Stimulated activated CD4-positive, alpha-beta T cell treated with anti-CD3 and anti-CD28 coated beads, TNF-alpha, amount 100 ng/mL, for 1 hour (primary cell): ENCODE measurements around the gene WIPF3.
"Not testable (repeated sequence)": the region's sequence is repeated elsewhere in the genome, so short reads cannot be mapped to it uniquely, and the experiment has no call there.

Experiments used
- DNase-seq, 3 donors: peaks; one replicate each; pipeline ENCODE4 v3.0.0-alpha.2; 2020; ENCODE audit warnings: low read depth in 3 of 3, low spot score in 1 of 3

WIPF3 gene

DNA sequence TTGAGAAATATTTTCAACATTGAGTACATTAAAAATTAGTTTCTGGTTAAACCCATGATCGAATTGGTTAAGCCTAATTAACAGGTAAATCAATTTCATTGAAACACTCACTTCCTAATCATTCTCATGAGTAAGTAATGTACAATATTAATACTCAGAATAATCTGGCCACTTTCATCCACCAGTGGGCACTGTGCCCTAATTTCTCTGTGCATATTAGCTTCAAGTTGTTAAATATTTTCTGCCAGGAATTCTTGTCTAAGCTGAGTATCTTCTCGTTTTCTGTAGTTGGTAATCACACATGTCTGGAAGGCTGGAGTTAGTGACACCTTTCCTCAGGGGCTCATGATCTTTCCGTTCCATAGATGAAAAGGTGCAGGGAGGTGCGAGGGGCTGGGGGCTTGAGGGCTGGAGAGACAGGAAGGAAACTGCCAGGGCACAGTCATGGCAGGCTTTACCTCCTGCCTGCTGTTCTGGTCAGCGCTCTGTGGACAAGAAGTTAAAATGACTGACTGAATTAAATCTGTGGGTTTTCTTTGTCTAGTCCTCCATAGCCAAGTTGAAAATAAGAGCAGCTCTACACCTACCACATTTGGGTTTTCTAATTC is 71.9 kb downstream of the WIPF3 start:
- no peak for DNase-seq

DNA sequence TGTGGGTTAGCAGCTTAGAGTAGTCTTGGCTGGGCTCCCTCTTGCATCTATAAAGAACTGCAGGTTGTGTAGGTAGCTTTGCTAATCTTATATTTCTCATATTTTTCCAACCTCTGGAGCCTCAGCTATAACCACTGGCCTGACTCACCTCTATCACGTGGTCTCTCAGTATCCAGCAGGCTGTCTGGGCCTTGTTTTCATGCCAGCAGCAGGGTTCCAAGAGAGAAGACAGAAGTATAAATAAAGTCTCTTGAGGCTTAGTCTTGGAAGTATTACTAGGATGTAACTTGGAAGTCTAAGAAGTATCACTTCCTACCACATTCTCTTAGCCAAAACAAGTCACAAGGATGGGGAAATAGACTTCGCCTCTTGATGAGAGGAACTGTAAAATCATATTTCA is 73.3 kb downstream of the WIPF3 start:
- DNase-seq = no peak

DNA sequence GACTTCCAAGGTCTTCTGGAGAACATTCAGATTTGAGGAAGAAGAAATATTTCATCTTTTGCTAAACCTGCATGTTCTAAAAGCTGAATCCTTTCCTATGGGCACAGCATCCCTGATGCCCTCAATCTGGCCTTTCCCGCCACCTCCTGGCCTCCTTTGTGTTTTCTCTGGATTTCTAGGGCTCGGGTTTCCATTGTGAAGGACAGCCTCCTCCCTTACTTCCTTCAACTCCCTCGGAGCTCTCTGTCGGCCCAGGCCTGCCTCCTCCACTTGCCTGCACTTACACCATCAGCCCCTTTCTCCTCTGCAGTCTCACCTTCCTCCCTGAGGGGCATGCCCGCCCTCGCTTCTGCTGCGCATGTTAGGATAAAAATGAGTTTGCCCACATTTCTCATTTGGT is 75.4 kb downstream of the WIPF3 start:
- no peak for DNase-seq

DNA sequence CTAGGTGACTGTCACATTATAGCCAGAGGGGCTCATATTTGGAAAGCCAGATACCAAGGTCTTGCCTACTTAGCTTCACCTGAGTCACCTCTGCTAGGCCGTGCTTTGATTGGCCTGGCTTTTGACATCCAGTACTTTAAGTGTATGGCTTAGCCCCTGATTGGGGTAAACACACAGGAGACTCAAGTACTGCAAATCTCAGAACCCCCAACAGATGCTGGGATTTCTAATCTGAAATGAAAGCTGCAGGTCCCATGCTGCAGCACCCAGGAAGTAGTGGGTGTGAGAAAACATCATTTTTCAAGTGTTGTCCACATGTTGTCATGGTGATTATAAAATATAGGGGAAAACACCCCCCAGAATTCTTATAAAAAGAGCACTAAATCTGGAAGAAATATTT is 76.2 kb downstream of the WIPF3 start:
- no peak for DNase-seq

DNA sequence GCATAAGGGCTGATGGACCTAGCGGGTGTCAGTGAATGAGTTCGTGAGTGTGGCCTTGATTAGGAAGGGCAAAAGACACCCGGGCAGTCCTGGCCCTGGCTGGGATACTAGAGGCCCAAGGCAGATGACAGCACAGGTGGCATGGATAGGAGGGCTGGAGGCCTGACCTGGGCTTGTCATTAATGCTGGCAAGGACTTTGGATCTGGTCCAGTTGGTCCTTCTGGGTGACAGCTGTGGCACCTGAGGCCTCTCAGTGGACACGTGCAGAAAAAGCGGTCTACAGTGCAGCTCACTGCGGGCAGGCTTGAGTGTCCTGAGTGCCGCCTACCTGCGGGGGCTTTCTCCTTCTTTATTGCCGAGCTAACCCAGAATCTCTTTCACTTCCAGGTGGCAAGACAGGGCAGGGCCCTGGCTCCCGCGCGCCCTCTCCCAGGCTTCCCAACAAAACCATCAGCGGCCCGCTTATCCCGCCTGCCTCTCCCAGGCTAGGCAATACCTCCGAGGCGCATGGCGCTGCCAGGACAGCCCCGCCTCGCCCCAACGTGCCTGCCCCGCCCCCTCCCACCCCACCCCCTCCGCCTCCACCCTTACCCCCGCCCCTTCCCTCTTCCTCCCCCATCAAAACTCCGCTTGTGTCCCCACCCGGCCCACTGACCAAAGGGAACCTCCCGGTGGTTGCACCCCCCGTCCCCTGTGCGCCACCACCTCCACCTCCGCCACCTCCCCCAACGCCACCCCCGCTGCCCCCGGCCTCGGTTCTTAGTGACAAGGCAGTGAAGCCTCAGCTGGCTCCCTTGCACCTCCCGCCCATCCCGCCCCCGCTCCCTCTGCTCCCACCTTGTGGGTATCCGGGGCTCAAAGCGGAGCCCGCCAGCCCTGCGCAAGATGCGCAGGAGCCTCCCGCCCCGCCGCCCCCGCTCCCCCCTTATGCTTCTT is 77.4 kb downstream of the WIPF3 start:
- no peak for DNase-seq

DNA sequence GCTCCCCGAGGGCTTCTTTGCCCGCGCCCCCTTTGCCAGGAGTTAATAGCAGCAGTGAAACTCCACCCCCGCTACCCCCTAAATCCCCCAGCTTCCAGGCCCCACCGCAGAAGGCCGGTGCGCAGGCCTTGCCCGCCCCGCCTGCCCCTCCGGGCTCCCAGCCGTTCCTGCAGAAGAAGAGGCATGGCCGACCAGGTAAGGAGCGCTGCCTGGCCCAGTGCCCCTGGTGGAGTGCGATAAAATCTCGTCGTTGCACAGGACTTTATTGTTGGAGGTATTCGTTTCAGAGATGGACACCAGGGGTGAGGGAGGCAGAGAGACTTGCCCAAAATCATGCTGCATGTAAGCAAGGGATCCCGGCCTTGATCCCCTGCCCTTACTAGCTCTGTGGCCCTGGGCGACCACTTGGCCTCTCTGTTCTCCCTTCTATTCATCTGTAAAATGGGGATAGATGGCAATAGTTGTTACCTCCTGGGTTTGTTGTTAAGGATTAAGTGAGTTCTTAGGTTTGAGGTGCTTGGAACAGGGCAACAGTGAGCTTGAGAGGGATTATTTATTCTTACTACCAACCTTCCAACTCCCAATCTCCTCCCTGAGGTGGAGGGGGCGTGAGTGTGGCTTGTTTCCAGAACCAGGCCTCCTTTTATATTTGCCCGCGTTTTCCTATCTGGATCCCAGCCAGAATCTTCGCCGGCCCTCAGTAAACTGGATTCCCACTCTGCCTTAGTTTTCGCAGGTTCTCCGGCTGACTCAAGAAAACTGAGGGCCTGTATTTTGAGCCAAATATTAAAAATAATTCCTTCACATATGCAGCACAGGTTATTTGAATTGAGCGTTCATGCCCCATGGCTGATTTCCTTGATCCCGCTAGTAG is 78.3 kb downstream of the WIPF3 start:
- DNase-seq = no peak

DNA sequence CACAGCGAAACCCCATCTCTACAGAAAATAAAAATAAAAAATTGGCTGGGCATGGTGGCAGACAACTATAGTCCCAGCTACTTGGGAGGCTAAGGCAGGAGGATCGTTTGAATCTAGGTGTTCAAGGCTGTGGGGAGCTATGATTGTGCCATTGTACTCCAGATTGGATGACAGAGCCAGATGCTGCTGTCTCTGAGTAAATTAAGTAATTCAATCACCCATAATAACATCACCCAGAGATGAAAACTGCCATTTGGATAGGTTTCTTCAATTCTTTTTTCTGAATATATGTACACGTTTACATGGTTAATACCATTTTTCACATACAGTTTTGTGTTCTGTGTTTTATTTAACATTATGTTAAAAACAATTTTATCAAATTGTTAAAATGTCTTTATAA is 79.3 kb downstream of the WIPF3 start:
- DNase-seq = no peak

DNA sequence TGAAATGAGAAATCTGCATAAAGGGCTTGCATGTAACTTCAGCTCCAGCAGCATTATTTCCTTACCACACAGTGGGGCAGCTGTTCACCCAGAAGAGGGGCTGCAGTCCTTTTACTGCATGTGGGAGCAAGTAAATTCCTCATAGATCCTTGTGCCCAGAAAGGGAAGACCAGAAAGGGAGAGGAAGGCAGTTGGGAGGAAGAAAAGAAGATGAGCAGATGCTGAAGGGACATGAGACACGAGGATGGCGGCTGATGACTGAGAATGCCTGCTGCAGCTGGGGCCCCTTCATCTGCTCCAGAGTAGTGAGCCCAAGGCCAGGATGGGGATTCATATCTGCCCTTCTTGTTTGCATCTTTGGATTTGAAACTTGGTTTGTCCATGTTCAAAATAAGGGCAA is 80.5 kb downstream of the WIPF3 start:
- no peak for DNase-seq

DNA sequence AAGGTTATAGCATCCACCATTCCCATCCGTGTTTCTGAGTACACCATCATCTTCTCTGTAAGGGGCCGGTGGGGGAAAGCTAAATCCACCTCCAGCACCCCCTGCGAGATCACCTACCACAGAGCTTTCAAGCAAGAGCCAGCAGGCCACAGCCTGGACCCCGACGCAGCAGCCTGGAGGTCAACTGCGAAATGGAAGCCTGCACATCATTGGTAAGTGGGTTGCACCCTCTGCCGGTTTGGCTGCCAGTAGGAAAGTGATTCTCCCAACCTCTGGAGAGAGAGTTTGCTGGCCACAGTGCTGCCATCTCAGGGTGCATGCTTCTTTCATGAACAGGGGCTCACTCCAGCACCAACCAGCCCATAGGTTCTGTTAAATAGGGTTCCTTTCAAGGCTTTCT is 81.7 kb downstream of the WIPF3 start:
- DNase-seq = no peak

DNA sequence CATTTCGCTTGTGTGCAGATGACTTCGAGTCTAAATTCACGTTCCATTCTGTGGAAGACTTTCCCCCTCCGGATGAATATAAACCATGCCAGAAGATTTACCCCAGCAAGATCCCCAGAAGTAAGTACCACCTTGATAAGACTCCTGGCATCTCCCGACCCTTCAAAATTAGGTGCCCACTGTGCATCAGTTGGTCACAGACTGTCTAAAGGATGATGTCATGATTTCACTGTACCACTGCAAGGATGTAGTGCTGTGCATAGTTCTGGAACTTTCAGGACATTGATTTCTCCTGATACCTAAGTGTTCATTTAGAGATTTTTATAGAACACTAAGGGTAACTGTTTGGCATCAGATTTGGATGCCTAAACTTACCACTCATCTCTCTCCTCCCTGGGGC is 83.0 kb downstream of the WIPF3 start:
- no peak for DNase-seq

DNA sequence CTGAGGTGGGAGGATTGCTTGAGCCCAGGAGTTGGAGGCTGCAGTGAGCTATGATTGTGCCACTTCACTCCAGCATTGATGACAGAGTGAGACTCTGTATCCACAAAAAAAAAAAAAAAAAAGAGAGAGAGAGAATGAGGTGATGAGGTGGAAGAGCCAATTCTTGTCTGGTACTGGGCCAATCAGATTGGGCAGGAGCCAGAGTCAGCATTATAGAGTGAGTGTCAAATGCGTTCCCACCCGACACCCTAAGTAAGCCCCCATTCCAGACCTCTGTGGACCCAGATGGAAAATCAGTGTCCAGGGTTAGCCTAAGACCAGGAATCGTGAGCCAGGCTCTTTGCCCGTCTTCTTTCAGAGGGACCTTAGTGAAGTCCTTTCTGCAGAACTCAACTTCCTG is 83.9 kb downstream of the WIPF3 start:
- no peak for DNase-seq

DNA sequence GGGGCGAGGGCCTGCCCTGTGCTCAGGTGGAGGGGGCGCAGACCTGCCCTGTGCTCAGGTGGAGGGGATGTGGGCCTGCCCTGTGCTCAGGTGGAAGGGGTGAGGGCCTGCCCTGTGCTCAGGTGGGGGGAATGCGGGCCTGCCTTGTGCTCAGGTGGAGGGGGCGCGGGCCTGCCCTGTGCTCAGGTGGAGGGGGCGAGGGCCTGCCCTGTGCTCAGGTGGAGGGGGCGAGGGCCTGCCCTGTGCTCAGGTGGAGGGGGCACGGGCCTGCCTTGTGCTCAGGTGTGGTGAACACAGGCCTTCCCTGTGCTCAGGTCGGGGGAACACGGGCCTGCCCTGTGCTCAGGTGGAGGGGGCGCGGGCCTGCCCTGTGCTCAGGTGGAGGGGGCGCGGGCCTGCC is 84.5 kb downstream of the WIPF3 start:
- DNase-seq = not testable (repeated sequence)

DNA sequence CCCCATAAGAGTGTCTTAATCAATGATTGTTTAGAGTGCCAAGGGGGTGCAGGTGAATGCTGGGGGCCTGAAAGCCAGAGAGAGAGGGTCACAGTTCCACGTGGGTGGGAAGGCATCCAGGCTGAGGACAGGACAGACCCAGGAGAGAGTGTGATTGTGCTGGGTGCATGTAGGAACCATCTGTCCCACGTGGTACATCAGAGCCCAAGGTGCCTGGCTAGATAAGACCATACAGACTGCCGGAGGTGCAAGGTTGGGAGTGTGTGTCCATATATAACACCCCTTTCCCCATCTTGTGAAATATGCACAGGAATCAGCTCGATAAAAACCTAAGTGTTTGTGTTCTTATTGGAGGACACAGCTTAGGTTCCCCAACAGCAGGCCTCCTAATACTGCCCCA is 85.5 kb downstream of the WIPF3 start:
- no peak for DNase-seq

DNA sequence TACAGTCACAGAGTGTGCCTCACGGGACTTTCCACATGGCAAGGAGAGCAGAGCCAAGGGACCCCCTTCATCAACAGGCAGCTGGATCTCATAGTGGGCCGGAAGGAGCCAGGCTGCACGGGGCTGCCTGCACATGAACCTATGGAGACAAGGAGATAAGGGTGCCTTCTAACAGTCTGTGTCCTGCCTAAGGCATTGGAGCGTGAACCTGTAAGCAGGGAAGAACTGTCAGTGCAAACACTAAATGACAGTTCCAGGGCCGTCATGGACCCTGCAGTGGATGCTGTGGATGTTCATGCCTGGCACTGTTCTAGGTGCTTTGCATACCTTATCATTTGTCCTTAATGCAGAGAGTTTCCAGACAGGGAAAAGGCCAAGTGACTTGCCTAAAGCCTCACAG is 85.9 kb downstream of the WIPF3 start:
- DNase-seq = no peak

DNA sequence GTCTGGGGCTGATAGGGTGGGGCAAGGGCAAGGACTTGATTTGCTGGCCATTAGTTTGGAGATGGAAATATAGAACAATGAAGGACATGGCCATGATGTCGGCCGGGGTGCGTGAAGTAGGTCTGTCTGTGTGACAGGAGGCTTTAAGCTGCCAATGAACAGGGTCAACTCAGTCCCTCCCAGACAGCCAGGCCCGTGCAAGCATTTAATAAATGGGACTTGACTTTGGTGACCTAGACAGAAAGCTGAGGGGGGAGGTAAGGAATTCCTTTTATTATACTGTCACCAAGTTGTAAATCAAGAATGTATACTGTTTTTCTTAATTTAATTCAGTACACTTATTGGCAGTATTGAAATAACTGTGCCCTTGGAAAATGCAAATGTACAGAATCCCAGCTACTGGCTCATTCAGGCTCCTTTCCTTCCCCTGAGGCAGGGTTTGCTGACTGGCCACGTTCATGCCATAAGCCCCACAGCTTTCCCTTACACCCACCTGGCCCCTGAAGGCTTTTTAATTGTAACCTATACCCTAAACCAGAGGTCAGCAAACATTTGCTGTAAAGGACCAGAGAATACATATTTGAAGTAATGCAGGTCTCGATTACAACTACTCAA is 87.2 kb downstream of the WIPF3 start:
- DNase-seq = no peak

DNA sequence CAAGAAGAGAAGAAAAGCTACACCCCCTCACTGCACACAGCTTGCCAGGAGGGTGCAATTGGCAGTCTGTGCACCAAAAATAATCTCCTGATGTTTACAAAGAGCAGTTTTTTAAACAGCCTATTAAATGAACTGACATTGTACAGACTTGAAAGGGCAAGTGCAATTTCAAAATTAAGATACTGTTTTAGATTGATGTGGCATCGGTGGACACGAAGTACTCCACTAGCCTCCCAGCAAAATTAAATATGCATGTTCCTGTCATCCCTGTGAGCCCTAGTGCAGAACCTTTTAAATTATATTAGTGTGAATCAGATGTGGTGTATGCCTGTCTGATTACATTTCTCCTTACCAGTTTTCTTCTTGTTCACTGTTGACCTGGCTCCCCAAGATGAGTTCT is 87.9 kb downstream of the WIPF3 start:
- no peak for DNase-seq

DNA sequence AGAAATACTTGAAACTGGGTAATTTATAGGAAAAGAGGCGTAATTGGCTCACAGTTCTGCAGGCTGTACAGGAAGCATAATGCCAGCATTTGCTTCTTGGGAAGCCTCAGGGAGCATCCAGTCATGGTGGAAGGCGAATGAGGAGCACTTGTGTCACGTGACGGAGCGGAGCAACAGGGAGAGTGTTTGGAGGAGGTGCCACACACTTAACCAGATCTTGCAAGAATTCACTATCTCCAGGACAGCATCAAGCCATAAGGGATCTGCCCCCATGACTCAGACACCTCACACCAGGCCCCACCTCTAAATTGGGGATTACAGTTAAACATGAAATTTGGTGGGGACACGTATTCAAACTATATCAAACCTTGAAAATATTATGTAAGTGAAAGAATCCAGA is 89.3 kb downstream of the WIPF3 start:
- DNase-seq = no peak

DNA sequence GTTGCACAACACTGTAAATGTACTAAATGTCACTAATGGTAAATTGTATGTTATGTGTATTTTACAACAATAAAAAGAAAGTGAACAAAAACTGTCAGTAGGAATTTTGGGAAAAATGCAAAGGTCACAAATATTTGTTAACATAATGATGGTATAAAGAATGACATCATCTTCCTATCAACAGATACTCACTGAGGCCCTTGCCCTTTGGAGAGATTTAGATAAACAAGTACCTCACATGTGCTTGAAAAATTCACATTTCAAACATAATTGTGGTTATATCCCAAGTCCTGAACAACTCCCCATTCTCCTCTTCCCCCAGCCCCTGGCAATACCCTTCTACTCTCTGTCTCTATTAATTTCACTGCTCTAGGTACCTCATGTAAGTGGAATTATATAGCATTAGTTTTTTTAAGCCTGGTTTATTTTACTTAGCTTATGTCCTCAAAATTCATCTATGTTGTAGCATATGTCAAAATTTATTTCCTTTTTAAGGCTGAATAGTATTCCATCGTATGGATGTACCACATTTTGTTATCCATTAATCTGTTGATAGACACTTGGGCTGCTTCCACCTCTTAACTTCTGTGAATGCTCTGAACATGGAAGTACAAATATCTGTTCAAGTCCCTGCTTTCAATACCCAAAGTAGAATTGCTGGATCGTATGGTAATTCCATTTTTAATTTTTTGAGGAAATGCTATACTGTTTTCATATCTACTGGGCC is 90.5 kb downstream of the WIPF3 start:
- DNase-seq = no peak

DNA sequence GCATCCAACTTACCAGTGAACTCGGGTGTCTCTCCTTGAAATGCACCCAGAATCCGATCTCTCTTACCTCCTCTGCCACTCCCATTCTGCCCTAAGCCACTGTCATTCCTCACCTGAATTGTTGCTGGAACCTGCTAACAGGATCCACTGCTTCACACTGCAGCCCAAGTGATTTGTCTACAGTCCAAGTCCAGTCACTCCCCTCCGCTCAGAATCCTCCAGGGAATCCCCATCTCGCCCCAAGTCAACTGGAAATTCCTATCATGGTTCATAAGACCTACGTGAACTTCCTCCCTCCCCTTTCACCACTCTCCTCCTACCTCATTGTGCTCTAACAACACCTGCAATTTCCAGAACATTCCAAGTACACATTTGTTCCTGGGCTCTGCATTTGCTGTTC is 92.0 kb downstream of the WIPF3 start:
- DNase-seq = no peak

DNA sequence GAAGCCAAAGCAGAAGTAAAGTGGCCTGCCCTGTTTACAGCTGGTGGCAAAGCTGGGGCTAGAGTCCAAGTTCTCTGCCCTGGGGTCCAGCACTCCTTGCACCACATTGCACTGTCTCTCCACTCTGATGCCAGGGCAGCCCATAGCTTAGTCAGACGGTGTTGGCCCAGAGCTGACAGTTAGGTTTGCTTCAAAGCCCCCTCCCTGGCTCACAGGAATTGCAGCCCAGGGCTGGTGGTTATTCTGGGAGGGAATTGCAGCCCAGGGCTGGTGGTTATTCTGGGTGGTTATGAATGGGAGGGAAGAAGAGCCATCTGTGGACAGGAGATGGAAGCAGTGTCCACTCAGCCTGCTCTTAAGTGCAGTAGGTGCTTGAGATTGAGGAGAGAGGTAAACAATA is 94.4 kb downstream of the WIPF3 start:
- DNase-seq = no peak
